ENCODE measurements around the gene PLLP.

PLLP gene

GRCh38 chr16:57273826-57274225, 10.6 kb downstream of the PLLP start:
- Histone ChIP-seq H3K36me3 (replicated peaks; ENCODE audit: insufficient read depth, low read length) (no peaks in the 10 kb centered on the region), H3K4me3 (ENCODE audit: low read length) (no peak overlapping the region), H3K9me2 (replicated peaks; ENCODE audit: insufficient read depth, low read length) (no peaks in the 10 kb centered on the region), H3K27ac (ENCODE audit: low read length) (no peak overlapping the region), H3K4me2 (ENCODE audit: low read depth, low read length) (no peak overlapping the region), H2AFZ (ENCODE audit: low read length) (no peak overlapping the region), H4K20me1 (ENCODE audit: insufficient read depth, low read length) (no peaks in the 10 kb centered on the region), H3K79me2 (ENCODE audit: low read length) (no peaks in the 10 kb centered on the region), H3K4me1 (ENCODE audit: low read length) (peaks cover 5% of the 10 kb centered on the region; the same call in 1 of the 2 replicates), H3K27me3 (replicated peaks; ENCODE audit: insufficient read depth, low read length) (no peaks in the 10 kb centered on the region), H3K9me3 (replicated peaks; ENCODE audit: insufficient read depth, low read length) (no peaks in the 10 kb centered on the region), H3F3A (ENCODE audit: insufficient read depth, low read length) (no peaks in the 10 kb centered on the region), H3K9ac (ENCODE audit: low read length) (no peak overlapping the region)
- TF ChIP-seq EZH2 (optimal IDR thresholded peaks at IDR 0.05; ENCODE audit: low read depth, low read length) = no peak
- no peak for TF ChIP-seq EZH2phosphoT487 (IDR thresholded peaks at IDR 0.05; ENCODE audit: low read length)
- TF ChIP-seq, protein P1, sequence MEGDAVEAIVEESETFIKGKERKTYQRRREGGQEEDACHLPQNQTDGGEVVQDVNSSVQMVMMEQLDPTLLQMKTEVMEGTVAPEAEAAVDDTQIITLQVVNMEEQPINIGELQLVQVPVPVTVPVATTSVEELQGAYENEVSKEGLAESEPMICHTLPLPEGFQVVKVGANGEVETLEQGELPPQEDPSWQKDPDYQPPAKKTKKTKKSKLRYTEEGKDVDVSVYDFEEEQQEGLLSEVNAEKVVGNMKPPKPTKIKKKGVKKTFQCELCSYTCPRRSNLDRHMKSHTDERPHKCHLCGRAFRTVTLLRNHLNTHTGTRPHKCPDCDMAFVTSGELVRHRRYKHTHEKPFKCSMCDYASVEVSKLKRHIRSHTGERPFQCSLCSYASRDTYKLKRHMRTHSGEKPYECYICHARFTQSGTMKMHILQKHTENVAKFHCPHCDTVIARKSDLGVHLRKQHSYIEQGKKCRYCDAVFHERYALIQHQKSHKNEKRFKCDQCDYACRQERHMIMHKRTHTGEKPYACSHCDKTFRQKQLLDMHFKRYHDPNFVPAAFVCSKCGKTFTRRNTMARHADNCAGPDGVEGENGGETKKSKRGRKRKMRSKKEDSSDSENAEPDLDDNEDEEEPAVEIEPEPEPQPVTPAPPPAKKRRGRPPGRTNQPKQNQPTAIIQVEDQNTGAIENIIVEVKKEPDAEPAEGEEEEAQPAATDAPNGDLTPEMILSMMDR (IDR thresholded peaks at IDR 0.05; ENCODE audit: low read length) = no peak
- DNase-seq = no peak

DNA sequence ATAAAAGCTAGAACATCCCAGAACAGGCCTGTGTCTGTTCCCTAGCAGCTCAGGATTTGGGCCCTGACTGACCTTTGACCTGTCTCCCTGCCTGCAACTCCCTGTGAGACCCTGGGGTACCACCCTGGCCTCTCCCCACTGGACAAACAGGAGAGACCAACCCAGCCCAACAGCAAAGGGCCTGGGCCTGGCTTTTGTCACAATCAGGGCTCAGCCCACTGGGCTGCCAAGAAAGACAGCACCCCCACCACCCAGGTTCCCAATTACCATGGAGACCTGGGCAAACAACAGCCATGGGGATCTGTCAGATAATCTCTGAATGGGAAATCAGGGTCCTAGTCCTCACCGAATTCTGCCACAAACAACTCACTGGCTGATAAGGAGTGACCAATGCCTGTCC, 11.1 kb downstream of the PLLP start:
- H3K4me2 ChIP-seq (ENCODE audit: low read depth, low read length) = no peak overlapping the region
- no peaks in the 10 kb centered on the region for H3K9me3 ChIP-seq (replicated peaks; ENCODE audit: insufficient read depth, low read length)
- no peak for DNase-seq
- no peak for TF ChIP-seq EZH2 (optimal IDR thresholded peaks at IDR 0.05; ENCODE audit: low read depth, low read length)
- no peak for TF ChIP-seq EZH2phosphoT487 (IDR thresholded peaks at IDR 0.05; ENCODE audit: low read length)
- TF ChIP-seq, protein P1 (IDR thresholded peaks at IDR 0.05; ENCODE audit: low read length) = no peak
- H3K9ac ChIP-seq (ENCODE audit: low read length) = no peak overlapping the region
- peaks cover 5% of the 10 kb centered on the region; the same call in 1 of the 2 replicates for H3K4me1 ChIP-seq (ENCODE audit: low read length)
- H3F3A ChIP-seq (ENCODE audit: insufficient read depth, low read length) = no peaks in the 10 kb centered on the region
- H3K27ac ChIP-seq (ENCODE audit: low read length) = no peak overlapping the region
- H3K27me3 ChIP-seq (replicated peaks; ENCODE audit: insufficient read depth, low read length) = no peaks in the 10 kb centered on the region
- no peaks in the 10 kb centered on the region for H4K20me1 ChIP-seq (ENCODE audit: insufficient read depth, low read length)
- H3K79me2 ChIP-seq (ENCODE audit: low read length) = no peaks in the 10 kb centered on the region
- H3K36me3 ChIP-seq (replicated peaks; ENCODE audit: insufficient read depth, low read length) = no peaks in the 10 kb centered on the region
- H3K9me2 ChIP-seq (replicated peaks; ENCODE audit: insufficient read depth, low read length) = no peaks in the 10 kb centered on the region
- no peak overlapping the region for H3K4me3 ChIP-seq (ENCODE audit: low read length)
- H2AFZ ChIP-seq (ENCODE audit: low read length) = no peak overlapping the region

GRCh38 chr16:57271867-57272495, 12.5 kb downstream of the PLLP start:
- Histone ChIP-seq H3K4me1 (ENCODE audit: low read length) (no peaks in the 10 kb centered on the region), H3K9ac (ENCODE audit: low read length) (no peak overlapping the region), H3K36me3 (replicated peaks; ENCODE audit: insufficient read depth, low read length) (no peaks in the 10 kb centered on the region), H2AFZ (ENCODE audit: low read length) (no peak overlapping the region), H3K4me3 (ENCODE audit: low read length) (no peak overlapping the region), H3K27me3 (replicated peaks; ENCODE audit: insufficient read depth, low read length) (no peaks in the 10 kb centered on the region), H3K79me2 (ENCODE audit: low read length) (no peaks in the 10 kb centered on the region), H3K9me2 (replicated peaks; ENCODE audit: insufficient read depth, low read length) (no peaks in the 10 kb centered on the region), H4K20me1 (ENCODE audit: insufficient read depth, low read length) (no peaks in the 10 kb centered on the region), H3K27ac (ENCODE audit: low read length) (no peak overlapping the region), H3K4me2 (ENCODE audit: low read depth, low read length) (no peak overlapping the region), H3F3A (ENCODE audit: insufficient read depth, low read length) (no peaks in the 10 kb centered on the region), H3K9me3 (replicated peaks; ENCODE audit: insufficient read depth, low read length) (no peaks in the 10 kb centered on the region)
- TF ChIP-seq, protein P1 (IDR thresholded peaks at IDR 0.05; ENCODE audit: low read length) = no peak
- TF ChIP-seq EZH2phosphoT487 (IDR thresholded peaks at IDR 0.05; ENCODE audit: low read length) = no peak
- no peak for TF ChIP-seq EZH2 (optimal IDR thresholded peaks at IDR 0.05; ENCODE audit: low read depth, low read length)
- DNase-seq = no peak
